GM10266 (cell line): Measurements from ENCODE around the gene ZFP30.
"Not testable (repeated sequence)": the region's sequence is repeated elsewhere in the genome, so short reads cannot be mapped to it uniquely, and the experiment has no call there.

Source experiments
- DNase-seq: peaks from one replicate; pipeline ENCODE4 v3.0.0; 2012; ENCODE audit errors: extremely low spot score
- CTCF ChIP-seq: IDR thresholded peaks from 2 replicates; pipeline ENCODE4 v1.5.1; 2012; ENCODE audit warnings: mild to moderate bottlenecking, low read depth; ENCODE audit not compliant: control insufficient read depth, insufficient read depth; ENCODE audit errors: missing control alignments

The ZFP30 gene

GRCh38 chr19:37683520-37683919, 28.3 kb upstream of the ZFP30 start:
- TF ChIP-seq CTCF, result no peak
- no peak for DNase-seq

- TF ChIP-seq CTCF, result no peak
- DNase-seq, result no peak
Observed at GRCh38 chr19:37669450-37669914, 14.2 kb upstream of the ZFP30 start.

GRCh38 chr19:37657157-37657556, 1.9 kb upstream of the ZFP30 start:
- not testable (repeated sequence) for DNase-seq

GRCh38 chr19:37655689-37656371, 565 bp upstream of the ZFP30 start:
- TF ChIP-seq CTCF, result no peak
- DNase-seq, result peak; percentile 81

GRCh38 chr19:37654629-37655300, 500 bp downstream of the ZFP30 start:
- no peak for TF ChIP-seq CTCF
- DNase-seq, result peak; percentile 54

- no peak for DNase-seq
Observed at GRCh38 chr19:37654118-37654517, 1.1 kb downstream of the ZFP30 start.

GRCh38 chr19:37635076-37636056, 19.9 kb downstream of the ZFP30 start:
- no peak for TF ChIP-seq CTCF

More at GRCh38 chr19:37654118-37654517, 1.1 kb downstream of the ZFP30 start:
- no peak for TF ChIP-seq CTCF

More at GRCh38 chr19:37635076-37636056, 19.9 kb downstream of the ZFP30 start:
- no peak for DNase-seq
